ENCODE results near the gene RPS6KC1. TPM values are rescaled to one million over a fixed set of nuclear protein-coding genes. Genes with fewer than 3 reads are reported as not detected.

The RPS6KC1 gene
- total RNA-seq, 1 experiment from 2014 or later: 16.9 TPM

DNA sequence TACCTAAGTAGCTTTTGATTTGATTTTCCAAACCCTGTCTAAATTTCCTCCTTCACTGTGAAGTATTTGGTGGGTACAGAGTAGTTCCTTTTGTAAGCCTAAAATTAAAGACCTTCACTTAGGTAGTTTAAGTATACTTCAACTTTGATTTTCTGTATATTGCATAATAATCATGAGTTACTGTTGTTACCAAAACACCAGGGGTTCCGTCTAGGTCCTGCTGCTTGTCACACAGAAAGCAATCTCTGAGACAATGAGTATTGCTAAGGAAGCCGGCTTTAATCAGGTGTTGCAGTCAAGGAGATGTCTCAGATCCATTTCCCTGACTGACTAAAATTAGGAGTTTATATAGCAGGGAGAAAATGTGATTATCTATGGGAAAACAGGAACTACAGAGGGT, 15.3 kb downstream of the RPS6KC1 start:
- H3K9me3 ChIP-seq (ENCODE audit: control insufficient read depth, low read depth, low read length): no peaks in the 10 kb centered on the region
- no peak overlapping the region for H3K18ac ChIP-seq (ENCODE audit: insufficient read length, low read depth, low read length)
- H2BK15ac ChIP-seq (ENCODE audit: low read depth, low read length): no peak overlapping the region
- H4K20me1 ChIP-seq (ENCODE audit: control insufficient read depth, insufficient read depth, insufficient read length): no peaks in the 10 kb centered on the region
- no peak for DNase-seq
- H2AK5ac ChIP-seq (ENCODE audit: insufficient read length, low read length): no peak overlapping the region
- no peak overlapping the region for H2BK12ac ChIP-seq (ENCODE audit: insufficient read length, low read depth, low read length)
- H3K27me3 ChIP-seq (ENCODE audit: insufficient read depth, low read length): no peaks in the 10 kb centered on the region
- TF ChIP-seq CTCF (conservative IDR thresholded peaks at IDR 0.05): no peak
- H4K5ac ChIP-seq (ENCODE audit: insufficient read length, low read depth, low read length): no peak overlapping the region
- H3K23ac ChIP-seq (ENCODE audit: insufficient read length, low read depth, low read length): no peak overlapping the region
- Mint-ChIP-seq H3K36me3 (ENCODE audit: insufficient read depth in 1 of 3, low read depth in 3 of 3) (no peaks in the 10 kb centered on the region), H3K4me3 (no peak overlapping the region), H3K27me3 (ENCODE audit: low read depth) (no peaks in the 10 kb centered on the region), H3K27ac (no peak overlapping the region), H3K9me3 (no peaks in the 10 kb centered on the region), H3K4me1 (peaks cover 18 to 25% of the 10 kb centered on the region in 2 experiments)
- H3K23me2 ChIP-seq (ENCODE audit: insufficient read length, low read depth, low read length, poor library complexity, severe bottlenecking): no peaks in the 10 kb centered on the region
- peaks cover 2% of the 10 kb centered on the region for H3K79me1 ChIP-seq (ENCODE audit: insufficient read depth, low read depth, low read length, poor library complexity, severe bottlenecking)
- no peak overlapping the region for H3K56ac ChIP-seq (ENCODE audit: insufficient read length, low read depth, low read length)
- no peak overlapping the region for H3K14ac ChIP-seq (ENCODE audit: insufficient read depth, low read length)
- no peak overlapping the region for H3K4ac ChIP-seq (ENCODE audit: low read depth, low read length)
- H2BK20ac ChIP-seq (ENCODE audit: low read depth, low read length, poor library complexity, severe bottlenecking): no peak overlapping the region
- no peak overlapping the region for H3T11ph ChIP-seq (ENCODE audit: low read length)
- no peak overlapping the region for H4K91ac ChIP-seq (ENCODE audit: insufficient read length, low read depth, low read length)
- H3K4me1 ChIP-seq (ENCODE audit: insufficient read depth, low read length): no peaks in the 10 kb centered on the region; the same call in 1 of the 2 replicates
- H3K79me2 ChIP-seq (ENCODE audit: insufficient read depth, low read length): peaks cover 2% of the 10 kb centered on the region; the same call in 1 of the 2 replicates
- WGBS (ENCODE audit: extremely low coverage, insufficient read length, low lambda C conversion rate): no CpG with 5 or more reads among the region's 2 CpGs
- no peak overlapping the region for H2BK5ac ChIP-seq (ENCODE audit: insufficient read length, low read length)
- no peak overlapping the region for H4K8ac ChIP-seq (replicated peaks; ENCODE audit: insufficient read length, low read depth, low read length)
- H3K27ac ChIP-seq (ENCODE audit: insufficient read length, low read depth, low read length): no peak overlapping the region
- no peak overlapping the region for H2AFZ ChIP-seq (ENCODE audit: low read length)
- H2BK120ac ChIP-seq (ENCODE audit: low read depth, low read length, poor library complexity, severe bottlenecking): no peak overlapping the region
- H3K9ac ChIP-seq (ENCODE audit: extremely low read depth, insufficient read length, low read length): no peak overlapping the region
- H3K4me2 ChIP-seq (ENCODE audit: insufficient read depth, insufficient read length, low read length): no peak overlapping the region

Measured in H9 (cell line).